ENCODE measurements around the gene HERPUD1.

HERPUD1 gene

DNA sequence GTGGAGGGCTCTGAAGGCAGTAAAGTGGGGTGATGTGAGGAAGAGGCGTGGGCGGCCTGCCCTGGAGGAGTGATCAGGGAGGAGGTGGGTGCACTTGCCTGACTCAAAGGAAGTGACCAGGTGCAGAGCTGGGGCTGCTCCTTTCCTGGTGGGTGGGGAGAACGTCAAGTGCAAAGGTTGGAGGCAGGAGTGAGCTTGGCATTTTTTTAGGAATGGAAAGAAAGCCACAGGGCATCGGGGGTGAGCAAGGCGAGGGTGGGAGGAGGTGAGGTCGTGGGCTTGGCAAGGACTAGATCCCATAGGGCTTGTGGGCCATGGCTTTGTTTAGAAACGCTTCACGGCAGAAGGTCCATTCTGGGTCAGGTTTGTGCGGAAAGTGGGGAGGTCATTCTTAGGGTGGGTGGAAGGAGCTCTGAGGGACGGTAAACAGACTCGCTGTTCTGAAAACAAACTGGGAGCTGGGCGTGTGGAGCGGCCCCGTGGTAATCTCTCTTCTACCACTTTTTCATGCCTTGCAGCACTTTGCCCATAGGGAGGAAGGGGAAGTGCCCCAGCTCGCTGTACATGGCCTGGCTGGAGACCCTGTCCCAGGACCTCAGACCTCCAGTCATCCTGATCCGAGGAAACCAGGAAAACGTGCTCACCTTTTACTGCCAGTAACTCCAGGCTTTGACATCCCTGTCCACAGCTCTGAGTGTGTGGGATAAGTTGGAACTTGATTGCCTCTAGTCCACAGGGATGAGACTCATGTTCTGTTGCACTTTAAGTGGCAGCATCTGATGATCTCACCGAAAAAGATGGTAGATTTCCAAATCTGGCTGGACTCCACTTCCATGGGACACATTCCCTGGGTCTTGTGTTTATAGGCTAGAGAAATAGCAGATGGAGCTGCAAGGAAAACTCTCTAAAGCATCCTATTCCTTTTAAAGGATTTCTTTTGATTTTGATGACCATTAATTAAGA lies 18.9 kb upstream of the HERPUD1 start:
- TF ChIP-seq EZH2phosphoT487 (IDR thresholded peaks at IDR 0.05; ENCODE audit: borderline replicate concordance), result no peak
- TF ChIP-seq, protein P1, sequence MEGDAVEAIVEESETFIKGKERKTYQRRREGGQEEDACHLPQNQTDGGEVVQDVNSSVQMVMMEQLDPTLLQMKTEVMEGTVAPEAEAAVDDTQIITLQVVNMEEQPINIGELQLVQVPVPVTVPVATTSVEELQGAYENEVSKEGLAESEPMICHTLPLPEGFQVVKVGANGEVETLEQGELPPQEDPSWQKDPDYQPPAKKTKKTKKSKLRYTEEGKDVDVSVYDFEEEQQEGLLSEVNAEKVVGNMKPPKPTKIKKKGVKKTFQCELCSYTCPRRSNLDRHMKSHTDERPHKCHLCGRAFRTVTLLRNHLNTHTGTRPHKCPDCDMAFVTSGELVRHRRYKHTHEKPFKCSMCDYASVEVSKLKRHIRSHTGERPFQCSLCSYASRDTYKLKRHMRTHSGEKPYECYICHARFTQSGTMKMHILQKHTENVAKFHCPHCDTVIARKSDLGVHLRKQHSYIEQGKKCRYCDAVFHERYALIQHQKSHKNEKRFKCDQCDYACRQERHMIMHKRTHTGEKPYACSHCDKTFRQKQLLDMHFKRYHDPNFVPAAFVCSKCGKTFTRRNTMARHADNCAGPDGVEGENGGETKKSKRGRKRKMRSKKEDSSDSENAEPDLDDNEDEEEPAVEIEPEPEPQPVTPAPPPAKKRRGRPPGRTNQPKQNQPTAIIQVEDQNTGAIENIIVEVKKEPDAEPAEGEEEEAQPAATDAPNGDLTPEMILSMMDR (conservative IDR thresholded peaks at IDR 0.05; ENCODE audit: low read length), result no peak
- Histone ChIP-seq H3K27me3 (ENCODE audit: insufficient read depth, low read length, poor library complexity, severe bottlenecking) (no peaks in the 10 kb centered on the region), H3K4me3 (ENCODE audit: low read length, poor library complexity, severe bottlenecking) (no peak overlapping the region), H3K9me3 (ENCODE audit: insufficient read depth, low read depth, low read length) (no peaks in the 10 kb centered on the region), H2AFZ (ENCODE audit: low read length) (no peak overlapping the region), H3F3A (ENCODE audit: low read depth) (no peaks in the 10 kb centered on the region), H3K9me2 (replicated peaks; ENCODE audit: low read depth, low read length) (no peaks in the 10 kb centered on the region), H3K4me1 (ENCODE audit: insufficient read depth, low read length, poor library complexity, severe bottlenecking) (no peaks in the 10 kb centered on the region), H3K4me2 (ENCODE audit: low read depth, low read length, poor library complexity, severe bottlenecking) (no peak overlapping the region), H3K36me3 (ENCODE audit: insufficient read depth, low read length) (no peaks in the 10 kb centered on the region), H4K20me1 (ENCODE audit: insufficient read depth, low read length, poor library complexity, severe bottlenecking) (no peaks in the 10 kb centered on the region), H3K79me2 (ENCODE audit: insufficient read depth, low read length) (no peaks in the 10 kb centered on the region), H3K9ac (ENCODE audit: low read depth, low read length, poor library complexity, severe bottlenecking) (no peak overlapping the region)

DNA sequence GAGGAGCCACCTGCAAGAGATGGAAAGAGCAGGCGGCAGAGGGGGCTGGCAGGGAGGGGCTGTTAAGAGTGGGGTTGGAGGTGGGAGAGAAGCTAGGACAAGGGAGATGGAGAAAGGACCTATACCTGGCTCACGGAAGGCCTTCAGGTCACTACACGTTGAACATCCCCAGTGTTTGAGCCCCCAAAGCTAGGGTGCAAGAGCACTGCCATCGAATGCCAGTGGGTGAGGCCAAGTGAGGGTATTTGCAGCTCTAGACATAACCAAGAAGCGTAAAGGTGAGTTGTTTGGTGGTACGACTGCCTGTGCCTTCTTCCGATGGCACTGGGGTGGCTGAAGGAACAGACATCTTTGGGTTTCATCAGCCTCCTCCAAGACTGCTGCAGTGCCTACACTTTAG lies 17.0 kb upstream of the HERPUD1 start:
- no peaks in the 10 kb centered on the region for H3K9me2 ChIP-seq (replicated peaks; ENCODE audit: low read depth, low read length)
- H3K4me1 ChIP-seq (ENCODE audit: insufficient read depth, low read length, poor library complexity, severe bottlenecking), result no peaks in the 10 kb centered on the region
- no peaks in the 10 kb centered on the region for H3K79me2 ChIP-seq (ENCODE audit: insufficient read depth, low read length)
- H3K4me2 ChIP-seq (ENCODE audit: low read depth, low read length, poor library complexity, severe bottlenecking), result no peak overlapping the region
- no peaks in the 10 kb centered on the region for H3K9me3 ChIP-seq (ENCODE audit: insufficient read depth, low read depth, low read length)
- TF ChIP-seq EZH2phosphoT487 (IDR thresholded peaks at IDR 0.05; ENCODE audit: borderline replicate concordance), result no peak
- TF ChIP-seq, protein P1 (conservative IDR thresholded peaks at IDR 0.05; ENCODE audit: low read length), result no peak
- H3F3A ChIP-seq (ENCODE audit: low read depth), result no peaks in the 10 kb centered on the region
- H3K27me3 ChIP-seq (ENCODE audit: insufficient read depth, low read length, poor library complexity, severe bottlenecking), result no peaks in the 10 kb centered on the region
- H2AFZ ChIP-seq (ENCODE audit: low read length), result no peak overlapping the region
- no peak overlapping the region for H3K9ac ChIP-seq (ENCODE audit: low read depth, low read length, poor library complexity, severe bottlenecking)
- H3K36me3 ChIP-seq (ENCODE audit: insufficient read depth, low read length), result no peaks in the 10 kb centered on the region
- no peak overlapping the region for H3K4me3 ChIP-seq (ENCODE audit: low read length, poor library complexity, severe bottlenecking)
- H4K20me1 ChIP-seq (ENCODE audit: insufficient read depth, low read length, poor library complexity, severe bottlenecking), result no peaks in the 10 kb centered on the region

DNA sequence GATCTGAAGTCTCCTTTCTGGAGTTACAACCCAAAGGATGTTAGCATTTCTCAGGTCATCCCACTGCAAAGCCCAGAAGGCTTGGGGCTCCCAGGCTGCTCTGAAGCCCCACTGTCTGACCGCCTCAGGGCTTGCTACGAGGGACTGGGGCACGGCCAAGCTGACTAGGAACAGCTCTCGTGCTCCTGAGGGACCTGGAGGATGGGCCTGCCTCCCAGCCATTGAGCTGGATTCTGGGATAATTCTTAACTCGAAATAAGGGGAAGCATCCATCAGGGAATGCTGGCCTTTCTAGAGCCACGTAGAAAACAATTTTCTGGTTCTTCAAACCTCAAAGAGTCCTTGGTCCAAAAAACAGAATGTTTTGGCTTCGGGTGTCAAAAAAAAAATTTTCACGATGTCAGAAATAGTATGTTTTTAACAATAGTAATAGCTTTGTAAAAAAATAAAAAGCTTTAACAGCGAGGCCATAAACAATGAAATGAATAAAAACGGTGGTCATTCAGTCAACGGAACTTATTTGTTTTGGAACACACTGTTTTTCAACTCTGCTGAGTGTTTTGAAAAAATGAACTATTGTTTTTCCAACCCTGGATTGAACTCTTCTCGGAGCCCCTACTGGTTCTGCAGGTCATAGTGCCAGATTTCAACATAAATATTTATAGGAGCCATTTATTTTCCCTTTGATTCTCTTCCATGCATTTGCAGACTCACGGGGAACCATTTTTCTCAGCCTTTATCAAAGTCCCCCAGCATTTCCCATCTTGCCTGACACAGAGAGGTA lies 16.4 kb upstream of the HERPUD1 start:
- no peak overlapping the region for H3K4me2 ChIP-seq (ENCODE audit: low read depth, low read length, poor library complexity, severe bottlenecking)

More for the DNA sequence above, 16.4 kb upstream of the HERPUD1 start:
- Histone ChIP-seq H3K9me2 (replicated peaks; ENCODE audit: low read depth, low read length) (no peaks in the 10 kb centered on the region), H3K9ac (ENCODE audit: low read depth, low read length, poor library complexity, severe bottlenecking) (no peak overlapping the region), H3K36me3 (ENCODE audit: insufficient read depth, low read length) (no peaks in the 10 kb centered on the region), H3K4me3 (ENCODE audit: low read length, poor library complexity, severe bottlenecking) (no peak overlapping the region), H3K79me2 (ENCODE audit: insufficient read depth, low read length) (no peaks in the 10 kb centered on the region), H3K4me1 (ENCODE audit: insufficient read depth, low read length, poor library complexity, severe bottlenecking) (no peaks in the 10 kb centered on the region), H4K20me1 (ENCODE audit: insufficient read depth, low read length, poor library complexity, severe bottlenecking) (no peaks in the 10 kb centered on the region), H3K9me3 (ENCODE audit: insufficient read depth, low read depth, low read length) (no peaks in the 10 kb centered on the region), H3F3A (ENCODE audit: low read depth) (no peaks in the 10 kb centered on the region), H3K27me3 (ENCODE audit: insufficient read depth, low read length, poor library complexity, severe bottlenecking) (no peaks in the 10 kb centered on the region), H2AFZ (ENCODE audit: low read length) (no peak overlapping the region)
- no peak for TF ChIP-seq EZH2phosphoT487 (IDR thresholded peaks at IDR 0.05; ENCODE audit: borderline replicate concordance)
- TF ChIP-seq, protein P1 (conservative IDR thresholded peaks at IDR 0.05; ENCODE audit: low read length), result no peak
